HG03139 (cell line): ENCODE measurements around the gene TAF4B.
A peak's percentile ranks its signal among the peaks of the same experiment; 100 is the strongest.
"Not testable (repeated sequence)": the region's sequence is repeated elsewhere in the genome, so short reads cannot be mapped to it uniquely, and the experiment has no call there.

Source experiments
- ATAC-seq: cut with Tn5 transposase; IDR thresholded peaks from one replicate; pipeline ENCODE4 v1.9.1; 2021; ENCODE audit not compliant: unreplicated experiment

Gene TAF4B

DNA sequence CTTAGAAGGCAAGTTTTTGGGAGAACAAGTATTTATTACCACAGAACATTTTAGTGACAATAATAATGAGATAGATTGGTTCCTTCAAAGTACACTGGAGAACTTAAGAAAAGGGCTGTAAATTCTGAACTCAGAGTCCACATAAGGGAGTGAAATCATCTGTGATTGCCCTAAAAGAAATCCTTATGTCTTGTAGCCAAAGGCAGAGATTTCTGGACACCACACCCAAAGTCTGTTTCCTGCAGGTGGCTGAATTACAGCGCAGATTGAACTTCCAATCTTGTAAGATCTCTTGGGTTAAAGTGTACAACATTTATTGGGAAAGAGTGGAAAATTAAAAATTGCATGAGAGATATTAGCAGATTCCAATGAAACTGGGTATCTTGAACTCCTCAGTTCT lies 143.8 kb downstream of the TAF4B start:
- ATAC-seq, result no peak

GRCh38 chr18:26376105-26376504 lies 149.9 kb downstream of the TAF4B start:
- ATAC-seq, result no peak

DNA sequence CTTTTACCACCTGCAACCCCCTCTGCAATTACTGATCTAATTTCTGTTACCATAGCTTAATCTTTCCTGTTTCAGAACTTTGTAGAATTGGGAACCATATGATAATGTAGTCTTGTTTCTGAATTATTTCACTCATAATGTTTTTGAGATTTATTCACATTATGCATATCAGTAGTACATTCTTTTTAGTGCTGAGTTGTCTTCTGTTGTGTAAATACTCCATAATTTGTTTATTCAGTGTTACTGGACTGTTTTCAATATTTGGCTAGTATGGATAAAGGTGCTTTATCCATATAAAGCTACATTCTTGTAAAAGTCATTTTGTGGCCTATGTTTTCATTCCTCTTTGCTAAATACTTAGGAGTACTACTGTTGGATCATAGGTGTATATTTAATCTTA lies 152.5 kb downstream of the TAF4B start:
- no peak for ATAC-seq

GRCh38 chr18:26381555-26381954 lies 155.3 kb downstream of the TAF4B start:
- not testable (repeated sequence) for ATAC-seq

DNA sequence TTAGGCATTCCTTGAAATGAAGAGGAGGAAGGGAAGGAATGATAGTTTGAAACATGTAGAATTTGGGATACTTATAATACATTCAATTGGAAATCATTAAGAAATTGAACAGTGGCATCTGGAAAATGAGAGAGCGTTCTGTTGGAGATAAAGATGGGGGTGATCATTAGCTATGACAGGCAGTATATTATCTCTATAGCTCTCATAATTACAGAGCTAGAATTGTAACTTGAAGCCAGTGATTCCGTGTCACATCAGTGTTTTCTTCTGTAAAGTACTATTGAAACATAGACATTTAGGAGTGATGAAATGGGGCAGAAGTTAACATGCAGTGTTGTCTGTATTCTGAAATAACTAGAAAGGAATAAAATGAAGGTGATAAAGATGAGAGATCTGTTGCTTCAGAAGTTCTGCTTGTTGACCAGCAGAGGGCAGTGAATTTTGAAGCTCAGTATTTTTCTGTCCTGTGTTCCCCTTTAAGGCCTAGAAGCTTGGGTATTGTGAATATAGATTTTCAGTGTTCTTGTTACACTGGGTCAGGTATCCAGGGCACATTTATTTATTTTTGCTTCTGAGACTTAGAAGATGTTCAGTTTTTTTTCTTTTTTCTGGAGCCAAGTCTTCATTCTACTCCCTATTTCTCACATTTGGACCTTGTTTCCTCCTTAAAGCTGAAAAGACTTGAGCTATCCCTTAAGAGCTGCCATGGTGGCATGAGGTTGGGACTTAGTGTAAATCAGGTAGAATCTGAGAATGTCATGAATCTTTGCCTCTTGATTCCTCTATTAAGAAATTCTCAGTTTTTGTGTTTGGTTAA lies 157.4 kb downstream of the TAF4B start:
- ATAC-seq, result no peak

GRCh38 chr18:26386002-26386401 lies 159.8 kb downstream of the TAF4B start:
- ATAC-seq, result no peak

DNA sequence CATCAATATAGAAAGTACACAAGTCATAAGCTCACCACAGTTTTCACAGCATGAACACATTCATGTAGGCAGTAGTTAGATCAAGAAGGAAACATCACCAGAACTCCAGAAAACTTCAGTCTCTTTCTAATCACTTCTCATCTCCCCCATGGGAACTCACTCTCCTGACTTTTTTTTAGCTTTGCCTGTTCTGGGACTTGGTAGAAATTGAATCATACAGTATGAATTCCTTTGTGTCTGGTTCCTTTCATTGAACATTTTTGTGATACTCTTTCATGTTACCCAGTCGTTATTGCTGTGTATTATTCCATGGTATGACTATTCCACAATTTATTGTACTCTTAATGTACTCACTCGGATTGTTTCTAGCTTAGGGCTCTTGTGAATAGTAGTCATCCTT lies 160.2 kb downstream of the TAF4B start:
- no peak for ATAC-seq

- no peak for ATAC-seq
Observed at GRCh38 chr18:26394047-26394654, 167.9 kb downstream of the TAF4B start.

DNA sequence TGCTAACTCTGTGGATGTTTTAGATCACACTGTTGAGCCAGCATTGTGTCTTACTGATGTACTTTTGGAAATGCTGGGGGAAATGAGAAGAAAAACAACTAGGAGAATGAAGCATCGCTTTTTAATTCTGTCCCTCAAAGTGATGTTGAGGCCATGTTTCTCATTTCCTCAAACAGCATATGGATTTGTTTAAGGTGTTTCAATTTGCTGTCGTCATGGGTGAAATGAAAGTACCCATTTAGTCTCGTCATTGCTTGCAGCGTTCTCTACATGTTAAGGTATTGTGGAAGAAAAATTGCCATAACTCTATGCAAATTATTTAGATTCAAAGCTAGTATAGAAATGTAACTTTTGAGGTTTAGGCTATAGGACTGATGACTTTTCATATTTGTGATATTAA lies 170.8 kb downstream of the TAF4B start:
- ATAC-seq, result no peak

DNA sequence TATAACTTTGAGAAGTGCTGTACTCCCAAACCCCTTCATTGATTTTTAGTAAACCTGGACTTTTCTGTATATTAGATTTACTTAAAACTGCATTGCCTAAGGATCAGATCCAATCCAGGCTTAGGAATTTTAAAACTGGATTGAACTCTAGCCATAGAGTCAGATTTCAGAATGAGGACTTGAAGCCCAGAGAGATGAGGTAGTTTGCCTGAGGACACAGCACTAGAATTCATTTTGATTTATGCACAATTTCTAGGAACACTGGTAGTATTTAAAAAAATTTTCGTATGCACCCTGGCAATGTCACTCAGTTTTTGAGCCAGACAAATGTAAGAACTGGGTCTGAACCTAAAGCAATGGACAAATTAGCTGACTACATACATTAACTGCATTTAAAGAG lies 177.2 kb downstream of the TAF4B start:
- no peak for ATAC-seq

DNA sequence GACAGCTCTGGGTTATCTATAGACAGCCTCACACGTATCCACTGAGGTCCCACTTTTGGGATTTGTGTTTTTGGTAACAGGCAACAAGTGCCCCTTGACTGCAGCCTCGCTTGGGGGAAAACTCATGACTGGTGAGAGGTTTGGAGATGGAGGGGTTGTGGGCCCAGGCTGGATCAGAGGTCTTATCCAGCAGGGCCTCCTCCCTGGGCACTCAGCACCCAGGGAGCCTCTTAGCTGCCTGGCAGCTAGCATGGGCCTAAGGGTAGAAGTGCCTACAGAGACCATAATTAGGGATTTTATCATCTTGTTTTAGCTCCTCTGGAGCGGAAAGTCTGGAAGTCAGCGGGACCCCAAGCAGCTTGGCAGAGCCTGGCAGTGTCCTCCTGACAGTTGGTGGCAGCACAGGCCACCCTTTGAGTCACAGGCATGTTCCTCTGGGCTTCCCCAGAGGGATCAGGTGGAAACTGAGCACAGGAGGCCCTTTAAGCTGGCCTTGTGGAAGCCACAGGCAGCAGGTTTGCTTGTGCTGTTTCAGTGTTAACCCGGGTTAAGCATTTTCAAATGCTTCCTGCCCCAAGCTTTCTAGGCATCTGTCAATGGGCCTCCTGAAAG lies 179.1 kb downstream of the TAF4B start:
- peak; percentile 86 for ATAC-seq

- no peak for ATAC-seq
Observed at GRCh38 chr18:26406324-26406723, 180.1 kb downstream of the TAF4B start.

- ATAC-seq, result no peak
Observed at GRCh38 chr18:26406854-26407517, 180.7 kb downstream of the TAF4B start.

GRCh38 chr18:26407736-26408601 lies 181.7 kb downstream of the TAF4B start:
- ATAC-seq, result no peak

GRCh38 chr18:26409091-26409490 lies 182.8 kb downstream of the TAF4B start:
- ATAC-seq, result no peak

- ATAC-seq, result no peak
Observed at GRCh38 chr18:26414901-26415440, 188.7 kb downstream of the TAF4B start.

- no peak for ATAC-seq
Observed at GRCh38 chr18:26415631-26416030, 189.4 kb downstream of the TAF4B start.

DNA sequence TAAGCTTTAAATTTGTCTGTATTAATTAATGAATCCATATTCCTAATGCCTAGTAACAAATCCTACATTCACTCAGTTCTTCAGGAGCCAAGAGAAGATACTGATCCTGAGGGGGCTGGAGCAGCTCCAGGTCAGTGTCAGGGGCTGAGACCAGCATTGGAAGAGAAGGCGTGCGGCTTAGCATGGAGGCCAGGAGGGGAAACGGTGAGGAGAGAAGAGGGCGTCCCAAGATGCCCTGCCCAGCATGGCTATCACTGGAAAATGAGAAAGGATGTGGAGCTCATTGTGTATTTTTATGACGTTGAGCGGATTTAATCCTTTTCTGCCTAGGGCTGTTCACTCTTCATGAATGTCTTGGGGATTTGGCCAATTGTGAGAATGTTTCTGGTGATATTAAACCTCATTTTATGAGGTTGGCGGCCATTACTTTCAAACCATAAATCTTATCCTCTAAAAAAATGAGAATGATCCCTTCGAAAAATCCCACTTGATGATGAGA lies 190.5 kb downstream of the TAF4B start:
- no peak for ATAC-seq

DNA sequence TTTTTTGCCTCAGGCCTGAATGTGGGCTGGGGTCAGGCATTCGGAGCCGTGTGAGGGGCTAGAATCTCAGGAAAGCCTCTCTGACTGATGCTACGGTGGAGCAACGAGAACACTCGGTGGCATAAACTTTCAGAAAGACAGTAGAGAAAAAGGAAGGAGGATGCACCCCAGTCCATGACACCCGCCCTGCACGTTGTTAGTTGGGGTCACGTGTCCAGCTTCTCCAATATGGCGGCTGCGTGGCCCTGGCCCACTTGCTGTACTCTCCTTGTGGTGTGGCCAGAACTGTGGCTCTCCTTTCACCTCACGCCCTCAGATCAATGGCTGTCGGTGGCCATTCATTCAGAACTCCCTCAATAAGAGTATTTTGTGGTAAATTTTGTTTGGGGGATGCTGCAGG lies 190.9 kb downstream of the TAF4B start:
- ATAC-seq, result no peak

DNA sequence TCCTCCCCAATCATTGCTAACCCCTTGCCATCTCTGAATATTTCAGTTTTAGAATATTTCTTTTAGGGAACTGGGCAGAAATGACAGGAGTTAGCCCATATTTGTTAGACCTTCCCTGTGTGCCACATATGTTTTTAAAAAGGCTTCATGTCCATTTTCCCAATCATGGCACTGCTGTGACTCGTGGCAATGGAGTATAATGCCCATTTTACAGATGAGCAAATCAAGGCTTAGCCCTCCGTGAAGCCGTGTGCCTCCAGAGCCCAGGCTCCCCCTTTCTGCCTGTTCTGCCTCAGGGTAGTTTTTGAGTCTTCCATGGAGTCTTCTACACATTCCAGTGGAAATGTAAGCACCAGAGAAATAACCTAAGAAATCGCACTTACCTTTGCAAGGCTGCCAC lies 192.0 kb downstream of the TAF4B start:
- no peak for ATAC-seq
